NB4 (cell line): Measurements from ENCODE around the gene TAPT1.

Experiments used
- CTCF ChIP-seq: IDR thresholded peaks from one replicate; pipeline ENCODE4 v1.5.1; 2012; ENCODE audit warnings: low read depth, low read length
- MAX ChIP-seq: IDR thresholded peaks from 2 replicates; pipeline ENCODE4 v1.6.1; 2011; ENCODE audit warnings: low read depth, low read length
- MYC ChIP-seq: IDR thresholded peaks from 2 replicates; pipeline ENCODE4 v1.6.1; 2011; ENCODE audit warnings: low read depth, low read length
- POLR2A ChIP-seq: IDR thresholded peaks from 2 replicates; pipeline ENCODE4 v1.6.1; 2011; ENCODE audit warnings: mild to moderate bottlenecking; ENCODE audit not compliant: insufficient read length; ENCODE audit errors: extremely low read depth

GRCh38 chr4:16197876-16198665 is 28.2 kb downstream of the TAPT1 start:
- TF ChIP-seq MAX (no peak), POLR2A (no peak), CTCF (no peak), MYC (no peak)
